H1 (cell line): ENCODE measurements around the gene GABPB2. TPM values are rescaled to one million over a fixed set of nuclear protein-coding genes. Genes with fewer than 3 reads are reported as not detected.

ENCODE experiments used
- CTCF ChIA-PET: fragments of 300-600 bp; sonication (Branson Sonifier 250); formaldehyde crosslinking; loops from one replicate; lab custom pipeline; 2021; ENCODE audit not compliant: partially characterized antibody; lab: Charles Lee
- POLR2A ChIA-PET: fragments of 300-600 bp; sonication (Branson Sonifier 250); formaldehyde crosslinking; loops from one replicate; lab custom pipeline; 2021; ENCODE audit warnings: inconsistent platforms; ENCODE audit not compliant: partially characterized antibody; lab: Charles Lee
- DNase-seq, 2 experiments: peaks; one replicate each; pipeline versions ENCODE4 v3.0.0 to v3.0.0-alpha.2; 2010 to 2022; ENCODE audit warnings: low spot score in 2 of 2, low read depth in 1 of 2, mixed read lengths in 1 of 2
- FAIRE-seq: peaks from 2 replicates; lab custom pipeline; 2011; peaks lifted over from hg19 to GRCh38; lab: Jason Lieb, UNC
- H2AFZ ChIP-seq: 2 replicates; pipeline ENCODE4 v1.8.1; 2012; ENCODE audit warnings: low read length, inconsistent platforms
- H2AK5ac ChIP-seq: 2 replicates; pipeline ENCODE4 v1.6.1; 2013; ENCODE audit warnings: low read depth, low read length
- H2BK120ac ChIP-seq: replicated peaks from 2 replicates; pipeline ENCODE3; 2013; ENCODE audit warnings: low read depth, low read length, inconsistent platforms
- H2BK12ac ChIP-seq: 2 replicates; pipeline ENCODE4 v1.6.1; 2013; ENCODE audit warnings: low read depth, low read length
- H2BK15ac ChIP-seq: 2 replicates; pipeline ENCODE4 v1.6.1; 2013; ENCODE audit warnings: low read length
- H2BK20ac ChIP-seq: 2 replicates; pipeline ENCODE4 v1.6.1; 2013; ENCODE audit warnings: low read length
- H2BK5ac ChIP-seq: 2 replicates; pipeline ENCODE4 v1.6.1; 2013; ENCODE audit warnings: low read depth, low read length
- H3K14ac ChIP-seq: 2 replicates; pipeline ENCODE4 v1.6.1; 2013; ENCODE audit warnings: inconsistent platforms; ENCODE audit not compliant: insufficient read length
- H3K18ac ChIP-seq: 2 replicates; pipeline ENCODE4 v1.6.1; 2013; ENCODE audit warnings: low read length; ENCODE audit errors: extremely low read depth
- H3K23ac ChIP-seq: 2 replicates; pipeline ENCODE4 v1.6.1; 2013; ENCODE audit warnings: inconsistent platforms; ENCODE audit not compliant: insufficient read length
- H3K23me2 ChIP-seq: 2 replicates; pipeline ENCODE4 v1.6.1; 2013; ENCODE audit warnings: low read depth, low read length
- H3K27ac ChIP-seq: 2 replicates; pipeline ENCODE4 v1.6.1; 2011; ENCODE audit warnings: low read depth, low read length, inconsistent platforms
- H3K27me3 ChIP-seq, 4 experiments: replicated peaks in 1 of 4; 1 replicate in 1 of 4; 2 replicates in 3 of 4; pipeline versions ENCODE4 v1.6.1 to v1.8.1; 2011 to 2013; ENCODE audit warnings: low read length in 3 of 4, mild to moderate bottlenecking in 3 of 4, inconsistent platforms in 2 of 4, mixed read lengths in 2 of 4, moderate library complexity in 1 of 4; ENCODE audit not compliant: control insufficient read depth in 3 of 4, insufficient read depth in 3 of 4; ENCODE audit errors: extremely low read depth in 1 of 4
- H3K36me3 ChIP-seq, 4 experiments: 2 replicates each; pipeline versions ENCODE4 v1.6.1 to v1.8.1; 2011 to 2013; ENCODE audit warnings: mild to moderate bottlenecking in 4 of 4, low read length in 3 of 4, moderate library complexity in 2 of 4, control low read depth in 1 of 4, inconsistent platforms in 1 of 4; ENCODE audit not compliant: insufficient read depth in 4 of 4, control insufficient read depth in 2 of 4
- H3K4ac ChIP-seq: replicated peaks from 2 replicates; pipeline ENCODE3; 2013; ENCODE audit warnings: low read length, low read depth, mixed read lengths, inconsistent platforms; ENCODE audit not compliant: insufficient read length
- H3K4me1 ChIP-seq, 4 experiments: replicated peaks in 1 of 4; 1 replicate in 1 of 4; 2 replicates in 3 of 4; pipeline versions ENCODE4 v1.6.1 to v1.8.1; 2011 to 2013; ENCODE audit warnings: low read length in 3 of 4, inconsistent platforms in 2 of 4, mixed read lengths in 1 of 4; ENCODE audit not compliant: insufficient read depth in 4 of 4, control insufficient read depth in 3 of 4
- H3K4me2 ChIP-seq, 2 experiments: 2 replicates each; pipeline versions ENCODE4 v1.6.1 to v1.8.1; 2011 to 2013; ENCODE audit warnings: low read depth in 2 of 2, low read length in 2 of 2, control low read depth in 1 of 2, inconsistent platforms in 1 of 2, mild to moderate bottlenecking in 1 of 2; ENCODE audit not compliant: insufficient read depth in 1 of 2
- H3K4me3 ChIP-seq, 4 experiments: fragments of 200-600, 300-600 bp in 1 of 4; sonication (generic), shearing (Covaris generic), sonication (Bioruptor Twin) in 1 of 4; 2 replicates each; pipeline versions ENCODE4 v1.5.1 to v1.8.1; 2011 to 2016; ENCODE audit warnings: low read length in 4 of 4, low read depth in 3 of 4, control low read depth in 2 of 4, inconsistent platforms in 2 of 4, mild to moderate bottlenecking in 2 of 4, mixed read lengths in 1 of 4, moderate library complexity in 1 of 4; ENCODE audit not compliant: insufficient read depth in 2 of 4; ENCODE audit errors: extremely low read depth in 1 of 4
- H3K56ac ChIP-seq: replicated peaks from 2 replicates; pipeline ENCODE3; 2013; ENCODE audit warnings: low read depth, mild to moderate bottlenecking, mixed read lengths, low read length, inconsistent platforms; ENCODE audit not compliant: insufficient read length
- H3K79me1 ChIP-seq: 2 replicates; pipeline ENCODE4 v1.6.1; 2013; ENCODE audit warnings: low read depth, low read length, control low read depth
- H3K79me2 ChIP-seq, 2 experiments: 2 replicates each; pipeline versions ENCODE4 v1.6.1 to v1.8.1; 2012 to 2013; ENCODE audit warnings: low read length in 2 of 2, mild to moderate bottlenecking in 2 of 2, inconsistent platforms in 1 of 2; ENCODE audit not compliant: insufficient read depth in 2 of 2, control insufficient read depth in 1 of 2
- H3K9ac ChIP-seq, 4 experiments: replicated peaks in 1 of 4; 1 replicate in 1 of 4; 2 replicates in 3 of 4; pipeline versions ENCODE4 v1.6.1 to v1.8.1; 2011 to 2013; ENCODE audit warnings: low read depth in 3 of 4, low read length in 3 of 4, control low read depth in 2 of 4, mild to moderate bottlenecking in 2 of 4, moderate library complexity in 2 of 4, inconsistent platforms in 1 of 4; ENCODE audit errors: extremely low read depth in 1 of 4
- H3K9me3 ChIP-seq, 2 experiments: 2 replicates each; pipeline versions ENCODE4 v1.6.1 to v1.8.1; 2012 to 2013; ENCODE audit warnings: mild to moderate bottlenecking in 2 of 2, moderate library complexity in 2 of 2, control low read depth in 1 of 2, inconsistent platforms in 1 of 2, low read depth in 1 of 2, low read length in 1 of 2, mixed read lengths in 1 of 2; ENCODE audit not compliant: insufficient read depth in 2 of 2
- H4K20me1 ChIP-seq, 2 experiments: replicated peaks in 1 of 2; 2 replicates each; pipeline versions ENCODE3 to v1.8.1; 2011 to 2013; ENCODE audit warnings: inconsistent platforms in 2 of 2, low read length in 2 of 2, mild to moderate bottlenecking in 1 of 2; ENCODE audit not compliant: insufficient read depth in 2 of 2, control insufficient read depth in 1 of 2
- H4K5ac ChIP-seq: 2 replicates; pipeline ENCODE4 v1.6.1; 2013; ENCODE audit warnings: low read length, low read depth, mixed read lengths, inconsistent platforms; ENCODE audit not compliant: insufficient read length
- H4K8ac ChIP-seq: 2 replicates; pipeline ENCODE4 v1.8.0; 2013; ENCODE audit warnings: mild to moderate bottlenecking, moderate library complexity, low read length, inconsistent platforms; ENCODE audit not compliant: insufficient read depth; ENCODE audit errors: extremely low read depth
- H4K91ac ChIP-seq: replicated peaks from 2 replicates; pipeline ENCODE3; 2013; ENCODE audit warnings: low read length, mixed read lengths, inconsistent platforms; ENCODE audit not compliant: insufficient read length
- ATF3 ChIP-seq: IDR thresholded peaks from 2 replicates; pipeline ENCODE4 v1.6.1; 2011; ENCODE audit warnings: low read depth, mild to moderate bottlenecking, low read length; ENCODE audit not compliant: insufficient read depth
- BRCA1 ChIP-seq: IDR thresholded peaks from 2 replicates; pipeline ENCODE4 v1.6.1; 2012; ENCODE audit warnings: low read depth, low read length, improper control_type of control experiment
- CTCF ChIP-seq, 3 experiments: IDR thresholded peaks; 1 replicate in 2 of 3; 2 replicates in 1 of 3; pipeline versions ENCODE4 v1.5.1 to v1.6.1; 2011; ENCODE audit warnings: low read length in 3 of 3, mild to moderate bottlenecking in 3 of 3, inconsistent platforms in 2 of 3, low read depth in 1 of 3, moderate library complexity in 1 of 3; ENCODE audit not compliant: insufficient read depth in 1 of 3; ENCODE audit errors: control extremely low read depth in 1 of 3
- WGBS, 2 experiments: shearing (Covaris generic) in 1 of 2; methylation state at CpG; one replicate each; pipeline versions ENCODE4 v1.1.6 to v1.1.7; 2013 to 2015; ENCODE audit warnings: low lambda C conversion rate in 2 of 2, mixed read lengths in 2 of 2, inconsistent platforms in 1 of 2, low coverage in 1 of 2, missing lambda C conversion rate in 1 of 2; ENCODE audit not compliant: insufficient replicate concordance in 2 of 2, insufficient coverage in 1 of 2, insufficient read length in 1 of 2; ENCODE audit errors: extremely low coverage in 1 of 2, missing lambda C conversion rate in 1 of 2; 5-methylcytosine and 5-hydroxymethylcytosine counted together
- polyA plus RNA-seq, 7 experiments: library from polyadenylated mRNA; depleted of rRNA in 3 of 7; stranded (reverse) in 5 of 7; unstranded in 2 of 7; fragments of >200 nt in 5 of 7; fragments of 200-250 nt in 2 of 7; gene quantifications; 1 replicate in 5 of 7; 2 replicates in 1 of 7; 4 replicates in 1 of 7; pipeline versions ENCODE4 v1.2.1 to v1.2.3, GENCODE V29; 2011 to 2013; ENCODE audit warnings: missing spikeins in 2 of 7, mixed read lengths in 2 of 7
- total RNA-seq: library from RNA; stranded (reverse); fragmentation: NEBNext Ultra II Directional; extraction: Animal tissue kit (Norgen Biotek cat#: 25700); gene quantifications from 2 replicates; pipeline ENCODE4 v1.2.1, GENCODE V29; 2021
- TF ChIP-seq, protein P1 (sequence below): IDR thresholded peaks from 2 replicates; pipeline ENCODE4 v1.6.1; 2011; ENCODE audit warnings: low read length, improper control_type of control experiment

GABPB2 gene
- total and polyA plus RNA-seq, 2 of the 8 experiments (the other 6 are each of a cell fraction or from before 2014, with no cell fraction given): 1.8 to 2.4 TPM

GRCh38 chr1:151072224-151072623 is 1.7 kb downstream of the GABPB2 start:
- CTCF ChIA-PET: interaction anchor here (0.8 to 5.8 kb wide), 21 partner anchors 11 to 109 kb away, joined by 3 to 54 read pairs (median 5); partner anchors contain the start of genes CDC42SE1, MLLT11 and TNFAIP8L2
- H2BK5ac ChIP-seq: no peak overlapping the region
- no peak for FAIRE-seq

More at GRCh38 chr1:151072224-151072623, 1.7 kb downstream of the GABPB2 start:
- H3K9ac ChIP-seq: no peak overlapping the region
- no peak for TF ChIP-seq ATF3
- TF ChIP-seq BRCA1: no peak
- peak in 2 of 3 experiments; percentile 16 to 50; a peak in 3 of 4 replicates for TF ChIP-seq CTCF (IDR thresholded peaks at IDR 0.05; ENCODE audit: control extremely low read depth in 1 of 3, insufficient read depth in 1 of 3, low read depth in 1 of 3, low read length in 3 of 3)
- TF ChIP-seq, protein P1, sequence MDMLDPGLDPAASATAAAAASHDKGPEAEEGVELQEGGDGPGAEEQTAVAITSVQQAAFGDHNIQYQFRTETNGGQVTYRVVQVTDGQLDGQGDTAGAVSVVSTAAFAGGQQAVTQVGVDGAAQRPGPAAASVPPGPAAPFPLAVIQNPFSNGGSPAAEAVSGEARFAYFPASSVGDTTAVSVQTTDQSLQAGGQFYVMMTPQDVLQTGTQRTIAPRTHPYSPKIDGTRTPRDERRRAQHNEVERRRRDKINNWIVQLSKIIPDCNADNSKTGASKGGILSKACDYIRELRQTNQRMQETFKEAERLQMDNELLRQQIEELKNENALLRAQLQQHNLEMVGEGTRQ: no peak
- H3K4ac ChIP-seq: no peak overlapping the region
- H3K18ac ChIP-seq: no peak overlapping the region
- no peak overlapping the region for H4K5ac ChIP-seq
- no peak overlapping the region for H2AFZ ChIP-seq
- no peaks in the 10 kb centered on the region for H3K79me1 ChIP-seq
- peaks cover 5% of the 10 kb centered on the region; the same call in 1 of the 2 replicates for H3K23me2 ChIP-seq
- H4K20me1 ChIP-seq: peaks cover 0 to 1% of the 10 kb centered on the region in 2 experiments
- no peak overlapping the region for H3K14ac ChIP-seq
- H2BK120ac ChIP-seq: no peak overlapping the region
- no peak for DNase-seq
- H3K4me1 ChIP-seq: peaks cover 0 to 4% (median under 1%) of the 10 kb centered on the region in 4 experiments; a peak in 1 of 7 replicates
- H3K4me2 ChIP-seq: no peak overlapping the region
- H3K27ac ChIP-seq: no peak overlapping the region
- no peak overlapping the region for H3K23ac ChIP-seq
- no peaks in the 10 kb centered on the region for H3K9me3 ChIP-seq
- 92% methylated on average over 13 of the region's 13 CpGs; no CpG with 5 or more reads in 1 of the 2 experiments for whole genome bisulfite sequencing, 2 experiments
- 0 out of 4 replicates have a peak, but pooled peaks cover 0 to 6% of the 10 kb centered on the region in 2 experiments for H3K79me2 ChIP-seq
- H4K8ac ChIP-seq: no peak overlapping the region
- H2BK15ac ChIP-seq: no peak overlapping the region
- no peak overlapping the region for H3K4me3 ChIP-seq
- POLR2A ChIA-PET: interaction anchor here (1.2 to 3.5 kb wide), 2 partner anchors 12 to 48 kb away, joined by 4 to 47 read pairs; partner anchors contain the start of genes CDC42SE1 and MLLT11
- H3K27me3 ChIP-seq: no peaks in the 10 kb centered on the region
- H2BK12ac ChIP-seq: no peak overlapping the region
- no peak overlapping the region for H2AK5ac ChIP-seq
- H4K91ac ChIP-seq: no peak overlapping the region
- H3K36me3 ChIP-seq: peaks cover 0 to 7% (median 0%) of the 10 kb centered on the region in 4 experiments; a peak in 5 of 8 replicates
- H2BK20ac ChIP-seq: no peak overlapping the region
- H3K56ac ChIP-seq: no peak overlapping the region
